Activated T-helper 17 cell treated with anti-CD3 and anti-CD28 coated beads, Interleukin-2, amount 50 U/mL, for 72 hours (primary cell): ENCODE measurements around the gene SYMPK. TPM values are rescaled to one million over a fixed set of nuclear protein-coding genes. Genes with fewer than 3 reads are reported as not detected.
A peak's percentile ranks its signal among the peaks of the same experiment; 100 is the strongest.

ENCODE experiments used
- ATAC-seq: fragments of 150-1000 bp; cut with Tn5 transposase; replicated peaks from 2 replicates; pipeline ENCODE4 v1.10.0; 2021; ENCODE audit warnings: mild to moderate bottlenecking, moderate library complexity
- H3K27ac Mint-ChIP-seq: one replicate; pipeline ENCODE4 v1.8.0; 2022; ENCODE audit warnings: mixed read lengths
- H3K27me3 Mint-ChIP-seq: one replicate; pipeline ENCODE4 v1.8.0; 2022; ENCODE audit warnings: mixed read lengths
- H3K36me3 Mint-ChIP-seq: one replicate; pipeline ENCODE4 v1.8.0; 2022; ENCODE audit warnings: low read depth, mild to moderate bottlenecking, mixed read lengths
- H3K4me1 Mint-ChIP-seq: one replicate; pipeline ENCODE4 v1.8.0; 2022; ENCODE audit warnings: mixed read lengths
- H3K4me3 Mint-ChIP-seq: one replicate; pipeline ENCODE4 v1.8.0; 2022; ENCODE audit warnings: mild to moderate bottlenecking, mixed read lengths
- H3K9me3 Mint-ChIP-seq: one replicate; pipeline ENCODE4 v1.8.0; 2022; ENCODE audit warnings: mixed read lengths
- total RNA-seq, 2 donors: library from RNA; stranded (reverse); gene quantifications; one replicate each; pipeline ENCODE4 v1.2.3, GENCODE V29; 2022

Gene SYMPK
- total RNA-seq, 2 donors from 2014 or later, result 98.2 to 122 TPM

- Mint-ChIP-seq H3K4me1 (peaks cover 11% of the 10 kb centered on the region), H3K27ac (peak overlapping the region; percentile 65), H3K27me3 (peaks cover 4% of the 10 kb centered on the region), H3K36me3 (peaks cover 21% of the 10 kb centered on the region), H3K4me3 (peak overlapping the region; percentile 93), H3K9me3 (no peaks in the 10 kb centered on the region)
- no peak for ATAC-seq
Observed at GRCh38 chr19:45865269-45865948, 2.5 kb upstream of the SYMPK start.

DNA sequence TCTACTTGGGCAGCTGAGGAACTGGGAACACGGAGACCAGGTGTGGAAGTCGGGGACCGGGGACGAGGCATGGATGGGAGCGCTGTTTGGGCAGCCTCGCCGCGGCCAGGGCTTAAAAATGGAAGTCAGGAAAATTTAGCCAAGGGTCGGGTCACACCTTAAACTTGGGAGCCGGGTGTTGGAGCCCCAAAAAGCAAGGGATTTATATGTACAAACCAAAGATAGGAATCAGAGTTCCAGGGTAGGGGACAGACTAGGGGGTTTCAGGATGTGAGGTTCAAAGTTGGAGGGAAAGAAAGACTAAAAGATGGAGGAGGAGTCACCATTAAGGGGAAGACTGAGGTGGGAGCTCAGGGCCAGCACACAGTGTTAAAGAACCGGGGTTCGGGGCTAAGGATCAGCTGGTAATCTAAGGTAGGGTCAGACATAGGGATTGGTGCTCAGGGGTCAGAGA lies 1.7 kb upstream of the SYMPK start:
- H3K4me3 Mint-ChIP-seq, result peak overlapping the region; percentile 93
- H3K4me1 Mint-ChIP-seq, result peaks cover 11% of the 10 kb centered on the region
- no peak for ATAC-seq
- H3K27me3 Mint-ChIP-seq, result peaks cover 4% of the 10 kb centered on the region
- H3K9me3 Mint-ChIP-seq, result no peaks in the 10 kb centered on the region
- H3K36me3 Mint-ChIP-seq, result peaks cover 29% of the 10 kb centered on the region
- no peak overlapping the region for H3K27ac Mint-ChIP-seq

- Mint-ChIP-seq H3K4me1 (peaks cover 11% of the 10 kb centered on the region), H3K27ac (peak within 1 kb of the TSS; percentile 92), H3K4me3 (peak within 1 kb of the TSS; percentile 93), H3K27me3 (peaks cover 4% of the 10 kb centered on the region), H3K36me3 (peaks cover 35% of the 10 kb centered on the region), H3K9me3 (no peaks in the 10 kb centered on the region)
- ATAC-seq, result peak; percentile 56
Observed at GRCh38 chr19:45863840-45864628, 1.1 kb upstream of the SYMPK start, which contains the start of gene FOXA3. FOXA3 (plus strand) TSS chr19:45864326; CDS start chr19:45864457, 131 bp downstream.

- Mint-ChIP-seq H3K9me3 (no peaks in the 10 kb centered on the region), H3K27me3 (peaks cover 4% of the 10 kb centered on the region), H3K27ac (peak overlapping the region; percentile 92)
Observed at GRCh38 chr19:45863335-45863839, 440 bp upstream of the SYMPK start.

GRCh38 chr19:45862271-45862563 lies 730 bp downstream of the SYMPK start:
- Mint-ChIP-seq H3K36me3 (peaks cover 53% of the 10 kb centered on the region), H3K4me3 (peak overlapping the region; percentile 93), H3K27ac (peak overlapping the region; percentile 92), H3K4me1 (peaks cover 16% of the 10 kb centered on the region), H3K27me3 (peaks cover 4% of the 10 kb centered on the region), H3K9me3 (no peaks in the 10 kb centered on the region)
- no peak for ATAC-seq

More at GRCh38 chr19:45863335-45863839, 440 bp upstream of the SYMPK start:
- ATAC-seq, result no peak
- Mint-ChIP-seq H3K4me3 (peak overlapping the region; percentile 93), H3K4me1 (peaks cover 12% of the 10 kb centered on the region), H3K36me3 (peaks cover 42% of the 10 kb centered on the region)

DNA sequence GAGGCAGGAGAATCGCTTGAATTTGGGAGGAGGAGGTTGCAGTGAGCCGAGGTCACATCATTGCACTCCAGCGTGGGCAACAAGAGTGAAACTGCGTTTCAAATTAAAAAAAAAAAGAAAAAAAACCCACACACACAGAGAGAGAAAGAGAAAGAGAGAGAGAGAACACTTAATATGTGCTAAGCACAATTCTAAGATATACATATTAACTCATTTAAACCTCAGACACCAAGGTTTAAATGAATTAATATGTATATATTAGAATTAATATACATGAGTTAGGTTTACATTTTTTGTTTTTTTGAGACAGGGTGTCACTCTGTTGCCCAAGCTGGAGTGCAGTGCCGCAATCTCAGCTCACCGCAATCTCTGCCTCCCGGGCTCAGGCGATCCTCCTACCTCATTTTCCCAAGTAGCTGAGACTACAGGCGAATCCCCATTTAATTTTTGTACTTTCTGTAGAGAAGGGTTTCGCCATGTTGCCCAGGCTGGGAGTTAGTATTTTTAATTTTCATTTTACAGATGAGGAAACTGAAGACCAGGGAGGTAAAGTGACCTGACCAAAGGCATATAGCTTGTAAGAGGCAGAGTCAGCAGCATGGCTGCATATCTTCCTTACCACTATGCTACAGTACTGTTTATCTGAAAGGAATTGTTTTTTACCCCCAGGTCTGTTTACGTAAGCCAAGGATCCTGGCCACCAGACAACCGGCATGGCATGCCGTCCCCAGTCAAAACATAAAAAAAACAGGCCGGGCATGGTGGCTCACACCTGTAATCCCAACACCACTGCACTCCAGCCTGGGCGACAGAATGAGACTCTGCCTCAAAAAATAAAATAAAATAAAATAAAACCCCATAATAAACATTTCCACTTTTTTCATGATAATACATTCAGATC lies 2.3 kb downstream of the SYMPK start:
- ATAC-seq, result no peak
- no peak overlapping the region for H3K27ac Mint-ChIP-seq
- peaks cover 2% of the 10 kb centered on the region for H3K27me3 Mint-ChIP-seq
- peak overlapping the region; percentile 93 for H3K4me3 Mint-ChIP-seq
- peaks cover 16% of the 10 kb centered on the region for H3K4me1 Mint-ChIP-seq
- H3K9me3 Mint-ChIP-seq, result no peaks in the 10 kb centered on the region
- peaks cover 66% of the 10 kb centered on the region for H3K36me3 Mint-ChIP-seq

- Mint-ChIP-seq H3K27ac (no peak overlapping the region), H3K4me1 (peaks cover 10% of the 10 kb centered on the region), H3K36me3 (peaks cover 96% of the 10 kb centered on the region), H3K4me3 (no peak overlapping the region), H3K27me3 (no peaks in the 10 kb centered on the region), H3K9me3 (no peaks in the 10 kb centered on the region)
- no peak for ATAC-seq
Observed at GRCh38 chr19:45854167-45854778, 8.7 kb downstream of the SYMPK start.

GRCh38 chr19:45852983-45853382 lies 10.0 kb downstream of the SYMPK start:
- H3K27ac Mint-ChIP-seq, result no peak overlapping the region
- H3K4me1 Mint-ChIP-seq, result peaks cover 6% of the 10 kb centered on the region
- ATAC-seq, result no peak
- H3K36me3 Mint-ChIP-seq, result peaks cover 96% of the 10 kb centered on the region
- no peaks in the 10 kb centered on the region for H3K9me3 Mint-ChIP-seq
- H3K27me3 Mint-ChIP-seq, result no peaks in the 10 kb centered on the region
- H3K4me3 Mint-ChIP-seq, result no peak overlapping the region

DNA sequence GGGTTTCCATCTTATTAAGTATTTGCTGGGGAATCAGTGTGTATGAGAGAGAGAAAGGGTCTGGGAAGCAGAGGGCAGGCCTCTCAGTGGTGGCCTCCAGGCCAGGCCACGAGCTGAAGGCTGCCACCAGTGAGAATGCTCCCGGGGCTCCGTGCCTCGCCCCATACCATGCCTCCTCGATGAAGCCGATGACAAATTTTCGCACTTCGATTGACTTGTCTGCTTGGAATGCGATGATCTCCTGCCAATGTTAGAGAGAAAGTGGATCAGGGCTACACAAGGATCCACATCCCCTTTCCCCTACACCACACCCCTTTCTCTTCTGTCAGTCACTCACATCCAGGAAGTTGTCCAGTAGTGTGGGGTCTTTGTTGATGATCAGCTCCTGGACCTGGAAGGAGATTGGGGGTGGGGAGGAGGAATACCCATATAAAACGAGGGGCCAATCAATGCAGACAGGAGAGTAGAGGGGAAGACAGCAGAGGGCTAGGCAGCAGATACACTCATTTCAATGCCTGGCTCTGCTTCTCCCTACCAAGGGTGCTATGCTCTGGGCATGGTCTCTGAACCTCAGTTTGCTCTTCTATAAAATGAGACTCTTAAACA lies 10.7 kb downstream of the SYMPK start:
- H3K4me1 Mint-ChIP-seq, result peaks cover 6% of the 10 kb centered on the region
- ATAC-seq, result no peak
- H3K4me3 Mint-ChIP-seq, result no peak overlapping the region
- H3K27ac Mint-ChIP-seq, result no peak overlapping the region
- no peaks in the 10 kb centered on the region for H3K27me3 Mint-ChIP-seq
- no peaks in the 10 kb centered on the region for H3K9me3 Mint-ChIP-seq
- peaks cover 96% of the 10 kb centered on the region for H3K36me3 Mint-ChIP-seq

DNA sequence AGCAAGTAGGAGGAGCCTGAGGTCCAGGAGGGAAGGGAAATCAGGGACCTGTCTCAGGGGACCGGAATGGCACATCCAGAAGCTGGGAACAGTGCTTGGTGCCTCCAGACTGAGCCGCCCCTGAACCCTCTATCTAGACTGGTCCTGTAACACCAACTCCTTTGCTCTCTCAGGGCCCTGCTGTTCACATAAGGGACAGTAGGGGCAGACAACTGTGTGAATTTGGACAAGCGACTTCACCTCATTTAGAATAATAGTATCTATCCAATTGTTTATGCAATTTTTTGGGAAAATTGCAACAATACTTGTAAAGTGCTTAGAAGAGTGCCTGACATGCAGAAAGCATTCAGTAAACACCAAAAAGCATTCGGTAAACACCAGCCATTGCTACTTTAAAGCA lies 14.0 kb downstream of the SYMPK start:
- no peaks in the 10 kb centered on the region for H3K27me3 Mint-ChIP-seq
- peaks cover 99% of the 10 kb centered on the region for H3K36me3 Mint-ChIP-seq
- no peak overlapping the region for H3K4me3 Mint-ChIP-seq
- no peak overlapping the region for H3K27ac Mint-ChIP-seq
- ATAC-seq, result no peak
- H3K4me1 Mint-ChIP-seq, result peaks cover 6% of the 10 kb centered on the region
- H3K9me3 Mint-ChIP-seq, result no peaks in the 10 kb centered on the region

DNA sequence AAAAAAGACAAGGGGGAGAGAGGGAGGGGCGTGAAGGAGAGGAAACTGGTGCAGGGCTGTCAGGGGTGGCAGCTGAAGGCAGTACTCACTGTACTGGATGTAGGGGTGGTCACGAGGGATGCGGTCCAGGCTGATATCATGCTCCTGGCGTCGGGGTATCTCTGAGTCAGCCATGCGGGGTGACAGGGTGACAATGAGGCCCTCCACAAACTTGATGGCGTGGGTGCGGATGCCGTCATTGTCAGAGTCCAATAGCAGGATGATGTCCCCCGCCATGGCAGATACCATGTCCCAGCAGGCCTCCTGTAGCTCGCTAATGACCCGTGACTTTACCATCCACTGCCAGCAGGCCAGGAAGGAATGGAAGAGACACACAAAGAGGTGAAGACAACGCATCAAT lies 15.3 kb downstream of the SYMPK start:
- Mint-ChIP-seq H3K4me3 (no peak overlapping the region), H3K36me3 (peaks cover 99% of the 10 kb centered on the region), H3K27me3 (no peaks in the 10 kb centered on the region), H3K4me1 (peaks cover 6% of the 10 kb centered on the region), H3K27ac (no peak overlapping the region), H3K9me3 (no peaks in the 10 kb centered on the region)
- no peak for ATAC-seq

- Mint-ChIP-seq H3K27me3 (no peaks in the 10 kb centered on the region), H3K9me3 (no peaks in the 10 kb centered on the region), H3K4me3 (no peak overlapping the region), H3K36me3 (peaks cover 99% of the 10 kb centered on the region), H3K27ac (no peak overlapping the region), H3K4me1 (no peaks in the 10 kb centered on the region)
- ATAC-seq, result no peak
Observed at GRCh38 chr19:45842198-45842597, 20.7 kb downstream of the SYMPK start.

DNA sequence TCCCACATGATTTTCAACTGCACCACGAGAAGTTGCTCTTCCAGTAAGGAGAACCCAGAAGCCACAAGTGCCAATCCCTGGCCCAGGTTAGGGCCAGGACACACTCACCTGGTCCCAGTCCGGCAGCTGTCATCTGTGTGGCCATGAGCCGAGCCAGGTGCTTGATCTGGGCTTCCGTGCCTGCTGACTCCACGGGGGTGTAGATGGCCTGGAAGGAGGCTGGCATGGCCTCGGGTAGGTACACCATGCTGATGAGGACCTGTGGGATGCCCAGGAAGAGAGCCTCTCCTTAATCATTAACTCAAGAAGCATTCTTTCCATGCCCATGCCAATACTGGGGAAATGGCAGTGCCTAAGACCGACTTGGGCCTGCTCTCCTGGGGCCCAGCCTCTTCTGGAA lies 28.0 kb downstream of the SYMPK start:
- H3K9me3 Mint-ChIP-seq, result no peaks in the 10 kb centered on the region
- H3K27ac Mint-ChIP-seq, result no peak overlapping the region
- no peaks in the 10 kb centered on the region for H3K4me1 Mint-ChIP-seq
- H3K4me3 Mint-ChIP-seq, result no peak overlapping the region
- no peak for ATAC-seq
- peaks cover 100% of the 10 kb centered on the region for H3K36me3 Mint-ChIP-seq
- H3K27me3 Mint-ChIP-seq, result no peaks in the 10 kb centered on the region
